Uterus (tissue), 2 donors: ENCODE measurements around the gene FSIP1.

Source experiments
- POLR2A ChIP-seq, 2 donors: fragments of 450-650 bp; IDR thresholded peaks; one replicate each; pipeline ENCODE4 v1.6.1; 2016; ENCODE audit warnings: antibody characterized with exemption in 2 of 2, mild to moderate bottlenecking in 1 of 2, moderate library complexity in 1 of 2
- TF ChIP-seq, protein P1 (sequence below), 4 experiments: fragments of 200-600 bp in 2 of 4; fragments of 450-650 bp in 2 of 4; sonication (generic) in 2 of 4; IDR thresholded peaks; one replicate each; pipeline ENCODE4 v1.5.1; 2016 to 2019; ENCODE audit warnings: antibody characterized with exemption in 4 of 4, mild to moderate bottlenecking in 2 of 4, moderate library complexity in 1 of 4

DNA sequence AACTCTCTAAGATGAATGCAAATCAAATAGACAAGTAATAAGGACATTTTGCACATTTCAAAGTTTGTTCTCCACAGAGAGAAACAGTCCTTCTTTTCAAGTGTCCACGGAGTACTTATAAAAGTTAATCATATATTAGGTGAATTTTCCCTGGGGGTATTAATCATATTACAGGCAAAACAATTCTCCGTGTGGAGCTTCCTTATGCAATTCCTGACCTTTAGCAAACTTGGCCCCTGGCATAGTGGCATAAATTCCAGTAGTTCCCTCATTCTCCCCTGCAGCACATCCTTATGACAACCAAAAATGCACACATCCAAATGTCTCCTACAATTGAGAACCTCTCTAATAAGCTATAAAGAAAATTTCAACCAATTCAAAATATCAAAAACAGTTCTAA lies 34.4 kb downstream of the FSIP1 start:
- TF ChIP-seq, protein P1, sequence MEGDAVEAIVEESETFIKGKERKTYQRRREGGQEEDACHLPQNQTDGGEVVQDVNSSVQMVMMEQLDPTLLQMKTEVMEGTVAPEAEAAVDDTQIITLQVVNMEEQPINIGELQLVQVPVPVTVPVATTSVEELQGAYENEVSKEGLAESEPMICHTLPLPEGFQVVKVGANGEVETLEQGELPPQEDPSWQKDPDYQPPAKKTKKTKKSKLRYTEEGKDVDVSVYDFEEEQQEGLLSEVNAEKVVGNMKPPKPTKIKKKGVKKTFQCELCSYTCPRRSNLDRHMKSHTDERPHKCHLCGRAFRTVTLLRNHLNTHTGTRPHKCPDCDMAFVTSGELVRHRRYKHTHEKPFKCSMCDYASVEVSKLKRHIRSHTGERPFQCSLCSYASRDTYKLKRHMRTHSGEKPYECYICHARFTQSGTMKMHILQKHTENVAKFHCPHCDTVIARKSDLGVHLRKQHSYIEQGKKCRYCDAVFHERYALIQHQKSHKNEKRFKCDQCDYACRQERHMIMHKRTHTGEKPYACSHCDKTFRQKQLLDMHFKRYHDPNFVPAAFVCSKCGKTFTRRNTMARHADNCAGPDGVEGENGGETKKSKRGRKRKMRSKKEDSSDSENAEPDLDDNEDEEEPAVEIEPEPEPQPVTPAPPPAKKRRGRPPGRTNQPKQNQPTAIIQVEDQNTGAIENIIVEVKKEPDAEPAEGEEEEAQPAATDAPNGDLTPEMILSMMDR (IDR thresholded peaks at IDR 0.05): no peak
- TF ChIP-seq POLR2A (IDR thresholded peaks at IDR 0.05): no peak
